HG03575 (cell line): Measurements from ENCODE around the gene MTHFD2.
A peak's percentile ranks its signal among the peaks of the same experiment; 100 is the strongest.
"Not testable (repeated sequence)": the region's sequence is repeated elsewhere in the genome, so short reads cannot be mapped to it uniquely, and the experiment has no call there.

ENCODE experiments used
- ATAC-seq: cut with Tn5 transposase; IDR thresholded peaks from one replicate; pipeline ENCODE4 v1.9.1; 2021; ENCODE audit not compliant: unreplicated experiment, insufficient number of reproducible peaks, low FRiP score; ENCODE audit errors: extremely low read depth

MTHFD2 gene

DNA sequence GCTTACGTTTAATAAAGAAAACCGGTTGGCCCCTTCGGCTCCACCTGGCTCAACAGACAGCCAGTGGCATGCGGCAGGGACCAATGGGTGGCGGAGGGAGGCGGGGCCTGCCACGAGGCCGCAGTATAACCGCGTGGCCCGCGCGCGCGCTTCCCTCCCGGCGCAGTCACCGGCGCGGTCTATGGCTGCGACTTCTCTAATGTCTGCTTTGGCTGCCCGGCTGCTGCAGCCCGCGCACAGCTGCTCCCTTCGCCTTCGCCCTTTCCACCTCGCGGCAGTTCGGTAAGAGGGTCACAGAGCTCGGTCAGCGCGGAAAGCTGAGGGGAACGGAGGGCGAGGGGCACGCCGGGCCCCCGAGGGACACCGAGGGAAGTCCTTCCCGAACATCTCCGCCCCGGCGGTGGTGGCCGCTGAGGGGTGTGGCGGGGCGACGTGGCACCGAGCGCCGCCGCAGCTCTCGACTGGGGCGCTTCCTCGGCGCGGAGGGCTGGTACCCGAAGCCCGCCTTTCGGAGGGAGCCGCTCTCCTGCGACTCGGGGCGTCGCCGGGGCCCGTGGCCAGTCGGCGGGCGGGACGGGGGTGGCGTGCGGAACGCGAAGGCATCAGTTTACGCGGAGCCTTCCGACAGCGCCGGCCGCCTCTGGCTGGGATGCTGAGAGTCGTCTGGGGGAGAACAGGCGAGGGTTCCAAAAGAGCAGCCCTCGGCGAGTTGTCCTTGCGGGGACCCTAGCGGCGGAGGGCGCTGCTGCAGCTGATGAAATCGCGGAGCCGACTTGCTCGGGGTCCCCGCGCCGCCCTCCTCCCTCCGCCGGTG lies at the start of gene MTHFD2:
Gene MTHFD2 (plus strand): TSS at position 155 of the 814 bp plus-strand sequence. CDS start 27 bp downstream, at position 182.
- peak; percentile 66 for ATAC-seq

- no peak for ATAC-seq
These were observed 49.2 kb upstream of the MTHFD2 start for GRCh38 chr2:74149247-74149525.

- no peak for ATAC-seq
These were observed 48.7 kb upstream of the MTHFD2 start for GRCh38 chr2:74149570-74150319.

GRCh38 chr2:74152954-74153353 lies 45.5 kb upstream of the MTHFD2 start:
- no peak for ATAC-seq

DNA sequence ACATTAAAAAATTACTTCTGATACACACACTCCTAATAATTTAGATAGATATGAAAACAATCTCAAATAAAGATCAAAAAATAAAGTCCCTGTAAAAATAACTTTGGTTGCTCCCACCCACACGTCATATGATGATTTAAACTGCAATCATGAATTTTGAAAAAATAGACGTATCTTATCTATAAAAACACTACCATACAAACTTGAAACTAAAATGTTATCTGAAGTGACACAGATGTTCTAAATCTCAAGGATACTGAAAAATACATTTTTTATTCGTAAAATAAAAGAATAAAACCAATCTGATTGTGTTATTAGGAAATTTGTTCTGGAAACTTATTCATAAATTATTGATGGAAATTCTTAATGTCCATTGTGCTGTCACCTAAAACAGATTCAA lies 42.6 kb upstream of the MTHFD2 start:
- ATAC-seq = no peak

GRCh38 chr2:74162951-74163350 lies 35.5 kb upstream of the MTHFD2 start:
- no peak for ATAC-seq

- ATAC-seq = no peak
These were observed 33.7 kb upstream of the MTHFD2 start for GRCh38 chr2:74164761-74165160.

GRCh38 chr2:74168739-74169138 lies 29.7 kb upstream of the MTHFD2 start:
- ATAC-seq = no peak

- ATAC-seq = no peak
These were observed 23.5 kb upstream of the MTHFD2 start for GRCh38 chr2:74174909-74175308.

DNA sequence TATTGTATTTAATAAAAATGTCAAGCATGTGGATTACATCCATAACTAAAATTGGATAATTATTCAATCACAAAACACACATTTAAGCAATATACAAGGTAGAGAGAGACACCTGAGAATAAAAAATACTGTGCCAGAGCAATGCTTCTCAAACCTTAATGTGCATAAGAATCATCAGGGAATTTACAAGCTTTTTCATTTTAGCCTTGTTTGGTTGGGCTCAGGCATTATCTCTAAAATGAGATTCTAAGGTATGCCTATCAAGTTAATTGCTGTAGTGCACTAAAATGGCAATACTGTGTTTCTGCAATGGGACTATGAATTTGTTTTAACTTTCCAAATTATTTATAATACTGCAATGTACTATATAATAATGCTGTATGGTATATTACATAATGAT lies 20.7 kb upstream of the MTHFD2 start:
- ATAC-seq = no peak

DNA sequence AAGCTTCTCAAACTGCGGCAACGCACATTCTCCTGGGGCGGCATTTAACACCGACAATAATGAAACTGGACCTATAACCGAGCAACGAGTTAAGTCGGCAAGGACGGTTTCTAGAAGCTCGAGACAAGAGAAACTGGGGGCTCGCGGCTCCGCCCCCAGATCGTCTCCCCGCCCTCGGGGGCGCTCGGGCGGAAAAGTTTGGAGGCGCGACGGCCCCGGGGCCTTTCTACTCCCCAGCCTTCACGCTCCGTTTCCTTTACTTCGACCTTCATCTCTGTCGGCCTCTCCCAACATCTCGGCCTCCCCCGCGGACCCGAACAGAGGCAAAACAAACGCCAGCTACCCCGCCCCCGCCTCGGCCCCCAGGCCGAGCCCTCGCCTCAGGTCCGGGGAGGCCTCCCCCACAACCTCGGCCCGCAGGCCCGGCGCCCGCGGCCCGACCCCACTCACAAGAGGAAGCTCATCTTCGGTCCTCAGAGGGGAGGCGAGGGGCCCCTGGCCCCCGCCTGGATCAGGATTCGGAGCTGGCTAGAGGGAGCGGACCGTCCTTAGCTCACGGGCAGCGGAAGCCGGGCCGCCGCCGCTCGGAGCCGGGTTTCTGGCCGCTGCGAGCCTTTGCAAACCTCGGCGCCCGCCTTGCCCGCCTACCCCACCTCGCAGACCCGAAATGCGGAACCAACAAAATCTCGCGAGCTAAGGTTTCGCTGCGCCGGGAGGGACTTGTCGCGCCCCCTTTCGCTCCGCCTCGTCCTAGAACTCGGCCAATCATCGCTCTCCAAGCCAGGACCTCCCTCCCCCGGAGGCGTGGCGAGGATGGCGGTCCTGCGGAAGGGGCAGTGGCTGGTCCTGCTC lies 20.0 kb upstream of the MTHFD2 start, which contains the start of gene MOB1A:
Gene MOB1A (minus strand): TSS at position 669 of the 852 bp plus-strand sequence. CDS start 205 bp downstream, at position 464.
- ATAC-seq = peak; percentile 51

DNA sequence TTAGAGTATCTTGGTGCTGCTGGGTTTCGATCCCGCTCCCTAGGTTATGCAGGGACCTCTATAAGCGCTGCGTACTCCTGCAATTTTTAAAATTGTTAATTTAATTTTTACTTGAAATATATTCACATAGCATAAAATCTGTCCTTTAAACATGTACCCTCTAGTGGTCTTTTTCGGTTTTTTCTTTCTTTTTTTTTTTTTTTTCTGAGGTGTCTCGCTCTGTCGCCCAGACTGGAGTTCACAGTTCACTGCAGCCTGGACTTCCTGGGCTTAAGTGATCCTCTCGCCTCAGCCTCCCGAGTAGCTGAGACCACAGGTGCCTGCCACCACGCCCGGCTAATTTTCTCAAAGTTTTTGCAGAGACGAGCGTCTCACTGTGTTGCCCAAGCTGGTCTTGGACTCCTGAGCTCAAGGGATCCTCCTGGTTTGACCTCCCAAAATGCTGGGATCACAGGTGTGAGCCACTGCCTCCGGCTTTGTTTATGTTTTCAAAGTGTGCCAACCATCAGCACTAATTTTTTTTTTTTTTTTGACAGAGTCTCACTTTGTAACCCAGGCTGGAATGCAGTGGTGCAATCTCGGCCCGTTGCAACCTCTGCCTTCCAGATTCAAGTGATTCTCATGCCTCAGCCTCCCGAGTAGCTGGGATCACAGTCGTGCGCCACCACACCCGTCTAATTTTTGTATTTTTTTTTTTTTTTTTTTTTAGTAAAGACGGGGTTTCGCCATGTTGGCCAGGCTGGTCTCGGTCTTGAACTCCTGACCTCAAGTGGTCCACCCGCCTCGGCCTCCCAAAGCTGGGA lies 19.2 kb upstream of the MTHFD2 start:
- no peak for ATAC-seq

DNA sequence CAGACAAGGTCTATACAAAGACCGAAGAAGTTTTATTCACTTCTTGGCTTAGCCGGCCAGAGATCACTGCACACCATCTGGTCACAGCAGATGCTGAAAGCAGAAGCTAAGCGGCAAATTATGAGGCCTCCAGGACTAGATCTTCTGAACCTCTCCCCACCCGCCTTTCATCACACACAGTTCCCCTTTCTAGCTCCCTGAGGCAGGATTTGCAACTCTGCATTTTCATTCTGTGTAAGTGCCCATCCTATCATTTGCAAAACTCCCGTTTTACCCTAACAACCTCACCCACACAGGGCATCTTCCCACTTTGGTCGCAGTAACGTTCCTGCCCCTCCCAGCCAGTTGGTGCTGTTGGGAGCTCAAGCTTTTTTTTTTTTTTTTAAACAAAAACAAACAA lies 16.7 kb upstream of the MTHFD2 start:
- ATAC-seq = no peak

DNA sequence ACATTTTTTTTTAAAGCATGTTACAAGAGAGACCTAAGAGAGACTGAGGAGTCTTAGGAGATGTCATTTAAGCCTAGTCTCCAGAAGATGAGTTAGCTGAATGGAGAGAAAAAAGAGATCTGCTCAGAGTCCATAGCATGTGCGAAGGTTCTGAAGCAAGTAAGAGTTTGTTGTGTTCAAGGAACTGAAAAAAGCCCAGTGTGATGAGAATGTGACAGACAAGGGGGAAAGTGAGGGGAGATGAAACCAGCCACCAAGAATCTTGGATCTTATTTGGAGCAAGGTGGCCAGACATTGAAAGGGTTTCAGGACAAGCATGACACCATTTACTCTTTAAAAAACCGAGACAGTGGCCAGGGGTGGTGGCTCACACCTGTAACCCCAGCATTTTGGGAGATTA lies 14.5 kb upstream of the MTHFD2 start:
- no peak for ATAC-seq

DNA sequence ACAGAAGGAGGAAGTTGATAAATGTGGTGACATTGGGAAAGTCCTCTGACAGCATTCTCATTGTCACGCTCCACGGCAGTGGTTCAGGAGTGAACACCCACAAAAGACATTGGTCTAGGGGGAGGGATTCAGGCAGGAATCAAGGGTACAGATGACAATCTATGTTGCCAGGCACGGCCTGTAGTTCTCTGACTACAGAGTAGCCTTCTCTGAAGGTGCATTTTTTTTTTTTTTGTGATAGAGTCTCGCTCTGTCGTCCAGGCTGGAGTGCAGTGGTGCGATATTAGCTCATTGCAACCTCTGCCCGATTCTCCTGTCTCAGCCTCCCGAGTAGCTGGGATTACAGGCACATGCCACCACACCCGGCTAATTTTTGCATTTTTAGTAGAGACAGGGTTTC lies 12.4 kb upstream of the MTHFD2 start:
- peak; percentile 42 for ATAC-seq

GRCh38 chr2:74186706-74187105 lies 11.7 kb upstream of the MTHFD2 start:
- not testable (repeated sequence) for ATAC-seq

- no peak for ATAC-seq
These were observed 10.3 kb upstream of the MTHFD2 start for GRCh38 chr2:74188018-74188601.

DNA sequence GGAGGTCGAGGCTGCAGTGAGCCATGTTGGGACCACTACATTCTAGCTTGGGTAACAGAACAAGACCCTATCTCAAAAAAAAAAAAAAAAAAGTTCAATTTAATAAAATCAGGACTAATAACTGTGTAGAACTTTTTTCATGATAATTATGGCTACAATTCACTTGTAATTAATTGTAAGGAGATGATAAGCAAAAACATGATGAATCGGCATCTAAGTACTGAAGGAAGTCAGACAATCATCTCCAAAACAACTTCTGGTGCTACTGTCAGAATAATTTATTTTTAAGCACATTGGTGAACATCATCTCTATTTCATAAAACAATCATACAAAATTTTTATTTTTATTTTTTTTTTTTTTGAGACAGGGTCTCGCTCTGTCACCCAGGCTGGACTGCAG lies 9.7 kb upstream of the MTHFD2 start:
- no peak for ATAC-seq
